Transverse colon (tissue), 4 donors: ENCODE data around the gene PKP2. TPM values are rescaled to one million over a fixed set of nuclear protein-coding genes. Genes with fewer than 3 reads are reported as not detected.
"Not testable (repeated sequence)": the region's sequence is repeated elsewhere in the genome, so short reads cannot be mapped to it uniquely, and the experiment has no call there.

Experiments
- DNase-seq: peaks from one replicate; pipeline ENCODE4 v3.0.0-alpha.2; 2019
- H3K27ac ChIP-seq, 4 donors: fragments of 200-600 bp; sonication (generic); 2 replicates each; pipeline ENCODE4 v1.5.1; 2016 to 2018; ENCODE audit warnings: inconsistent platforms in 4 of 4
- H3K27me3 ChIP-seq: fragments of 200-600 bp; sonication (generic); 2 replicates; pipeline ENCODE4 v1.5.1; 2017; ENCODE audit warnings: inconsistent platforms
- H3K36me3 ChIP-seq, 4 donors: fragments of 200-600 bp; sonication (generic); 2 replicates each; pipeline ENCODE4 v1.5.1; 2017 to 2019; ENCODE audit warnings: inconsistent platforms in 4 of 4
- H3K4me1 ChIP-seq, 4 donors: fragments of 200-600 bp; sonication (generic); 2 replicates each; pipeline ENCODE4 v1.5.1; 2017 to 2020; ENCODE audit warnings: inconsistent platforms in 4 of 4
- H3K4me3 ChIP-seq, 4 donors: fragments of 200-600 bp; sonication (generic); 1 replicate in 1 of 4; 2 replicates in 3 of 4; pipeline versions ENCODE4 v1.5.1 to v1.6.1; 2017 to 2019; ENCODE audit warnings: inconsistent platforms in 4 of 4
- H3K9me3 ChIP-seq, 2 donors: fragments of 200-600 bp; sonication (generic); 2 replicates each; pipeline ENCODE4 v1.5.1; 2017 to 2019; ENCODE audit warnings: inconsistent platforms in 2 of 2
- CTCF ChIP-seq, 5 experiments: fragments of 200-600 bp in 3 of 5; fragments of 450-650 bp in 2 of 5; sonication (generic) in 3 of 5; IDR thresholded peaks; 1 replicate in 2 of 5; 2 replicates in 3 of 5; pipeline ENCODE4 v1.5.1; 2016 to 2017; ENCODE audit warnings: antibody characterized with exemption in 5 of 5, inconsistent platforms in 3 of 5, mild to moderate bottlenecking in 2 of 5, moderate library complexity in 1 of 5
- EP300 ChIP-seq: sonication (generic); formaldehyde crosslinking; IDR thresholded peaks from one replicate; pipeline ENCODE4 v1.6.1; 2017; ENCODE audit warnings: antibody characterized with exemption, low read depth
- POLR2A ChIP-seq: fragments of 450-650 bp; IDR thresholded peaks from one replicate; pipeline ENCODE4 v1.6.1; 2016; ENCODE audit warnings: antibody characterized with exemption, mild to moderate bottlenecking, moderate library complexity
- POLR2AphosphoS5 ChIP-seq, 3 donors: sonication (generic); formaldehyde crosslinking; IDR thresholded peaks; one replicate each; pipeline ENCODE4 v1.6.1; 2016; ENCODE audit warnings: antibody characterized with exemption in 3 of 3
- WGBS, 2 donors: methylation state at CpG; one replicate each; pipeline ENCODE4 v1.1.5; 2018; ENCODE audit warnings: low coverage in 1 of 2; 5-methylcytosine and 5-hydroxymethylcytosine counted together
- in situ Hi-C, 4 donors: fragments of 200-750 bp; cut with MboI; loops; one replicate each; pipeline versions ENCODE4 v1.15.0 to v1.15.1; 2017; ENCODE audit warnings: low sequenced_read_pairs in 3 of 4, low pct_ligation_motif_present in 1 of 4, low pct_unique_long_range_greater_than_20kb in 1 of 4
- intact Hi-C: fragments of 100-400 bp; cut with DNase I; formaldehyde crosslinking; loops from one replicate; pipeline ENCODE4 v1.15.1; 2023; ENCODE audit warnings: low total_unique reads
- total RNA-seq, 4 donors: library from RNA; depleted of rRNA; stranded (reverse); fragments of >200 nt; gene quantifications; one replicate each; pipeline ENCODE4 v1.1.0, GENCODE V29; 2016

Gene PKP2
- total RNA-seq, 4 donors from 2014 or later, result 92.0 to 253 (median 108) TPM

GRCh38 chr12:32876004-32876403, 20.6 kb downstream of the PKP2 start:
- Histone ChIP-seq H3K27ac (peak overlapping the region; percentile 43 to 79 (median 64)), H3K27me3 (no peaks in the 10 kb centered on the region), H3K9me3 (no peaks in the 10 kb centered on the region), H3K36me3 (no peaks in the 10 kb centered on the region), H3K4me1 (peaks cover 0 to 42% (median 30%) of the 10 kb centered on the region in 4 donors), H3K4me3 (no peak overlapping the region)
- WGBS, 2 donors, result 50 to 81% methylated on average over 1 to 2 of the region's 2 CpGs
- intact Hi-C loops (no loop called here), in situ Hi-C loops (no loop called here)
- no peak for TF ChIP-seq POLR2A
- no peak for TF ChIP-seq CTCF (IDR thresholded peaks at IDR 0.05)
- TF ChIP-seq POLR2AphosphoS5 (IDR thresholded peaks at IDR 0.05), result no peak
- TF ChIP-seq EP300, result no peak
- no peak for DNase-seq

GRCh38 chr12:32874975-32875374, 21.6 kb downstream of the PKP2 start:
- 92 to 100% methylated on average over 1 of the region's 1 CpG for WGBS, 2 donors
- peak overlapping the region; percentile 43 to 79 (median 64) for H3K27ac ChIP-seq
- H3K9me3 ChIP-seq, result no peaks in the 10 kb centered on the region
- peaks cover 0 to 42% (median 30%) of the 10 kb centered on the region in 4 donors for H3K4me1 ChIP-seq
- no peak for DNase-seq
- no peaks in the 10 kb centered on the region for H3K27me3 ChIP-seq
- no peaks in the 10 kb centered on the region for H3K36me3 ChIP-seq
- TF ChIP-seq POLR2A (no peak), CTCF (IDR thresholded peaks at IDR 0.05) (no peak)
- in situ Hi-C loops, result no loop called here
- no peak overlapping the region for H3K4me3 ChIP-seq
- intact Hi-C loops, result no loop called here

- Histone ChIP-seq H3K4me3 (no peak overlapping the region), H3K4me1 (peaks cover 0 to 38% (median 25%) of the 10 kb centered on the region in 4 donors), H3K27ac (peak overlapping the region; percentile 6 to 79 (median 64)), H3K27me3 (no peaks in the 10 kb centered on the region), H3K36me3 (no peaks in the 10 kb centered on the region), H3K9me3 (no peaks in the 10 kb centered on the region)
- no peak for TF ChIP-seq EP300
- no peak for TF ChIP-seq POLR2AphosphoS5 (IDR thresholded peaks at IDR 0.05)
- no peak for TF ChIP-seq CTCF (IDR thresholded peaks at IDR 0.05)
- no peak for TF ChIP-seq POLR2A
- WGBS, 2 donors, result 45% methylated on average over 3 of the region's 3 CpGs; no CpG with 5 or more reads in 1 of the 2 donors
- in situ Hi-C loops (no loop called here), intact Hi-C loops (no loop called here)
- peak; percentile 35 for DNase-seq
Observed at GRCh38 chr12:32874078-32874477, 22.5 kb downstream of the PKP2 start.

GRCh38 chr12:32872416-32872815, 24.2 kb downstream of the PKP2 start:
- H3K4me3 ChIP-seq, H3K27me3 ChIP-seq, in situ Hi-C loops, H3K9me3 ChIP-seq, H3K27ac ChIP-seq, intact Hi-C loops, DNase-seq: not testable (repeated sequence)
- 71 to 79% methylated on average over 5 of the region's 5 CpGs for WGBS, 2 donors
- H3K4me1 ChIP-seq, result peaks cover 0 to 34% (median 22%) of the 10 kb centered on the region in 4 donors
- peaks cover 0 to 12% (median 0%) of the 10 kb centered on the region in 4 donors for H3K36me3 ChIP-seq

- DNase-seq, result no peak
- intact Hi-C loops (no loop called here), in situ Hi-C loops (no loop called here)
- Histone ChIP-seq H3K4me3 (no peak overlapping the region), H3K4me1 (peaks cover 0 to 34% (median 19%) of the 10 kb centered on the region in 4 donors), H3K9me3 (no peaks in the 10 kb centered on the region), H3K27me3 (no peaks in the 10 kb centered on the region), H3K36me3 (peaks cover 0 to 19% (median 3%) of the 10 kb centered on the region in 4 donors), H3K27ac (no peak overlapping the region)
- TF ChIP-seq CTCF (IDR thresholded peaks at IDR 0.05) (no peak), EP300 (no peak), POLR2A (no peak), POLR2AphosphoS5 (IDR thresholded peaks at IDR 0.05) (no peak)
- WGBS, 2 donors, result 58 to 63% methylated on average over 2 to 3 of the region's 3 CpGs
Observed at GRCh38 chr12:32870716-32871115, 25.9 kb downstream of the PKP2 start.
